Type B pancreatic cell (in vitro differentiated cells): Measurements from ENCODE around the gene TEX26. TPM values are rescaled to one million over a fixed set of nuclear protein-coding genes. Genes with fewer than 3 reads are reported as not detected.

ENCODE experiments used
- DNase-seq: peaks from one replicate; pipeline ENCODE4 v3.0.0; 2021; ENCODE audit warnings: mixed read lengths; ENCODE audit not compliant: unreplicated experiment; ENCODE audit errors: extremely low spot score
- H3K27ac Mint-ChIP-seq: 2 replicates; pipeline ENCODE4 v1.8.0; 2021; ENCODE audit warnings: mild to moderate bottlenecking, mixed read lengths
- H3K27me3 Mint-ChIP-seq: 2 replicates; pipeline ENCODE4 v1.8.0; 2021; ENCODE audit warnings: mixed read lengths
- H3K36me3 Mint-ChIP-seq: 2 replicates; pipeline ENCODE4 v1.8.0; 2021; ENCODE audit warnings: mixed read lengths
- H3K4me1 Mint-ChIP-seq: one replicate; pipeline ENCODE4 v1.8.0; 2021; ENCODE audit warnings: mixed read lengths; ENCODE audit not compliant: unreplicated experiment
- H3K4me3 Mint-ChIP-seq: 2 replicates; pipeline ENCODE4 v1.8.0; 2021; ENCODE audit warnings: mild to moderate bottlenecking, mixed read lengths
- H3K9me3 Mint-ChIP-seq: 2 replicates; pipeline ENCODE4 v1.8.0; 2021; ENCODE audit warnings: mixed read lengths
- CTCF ChIP-seq: fragments of 200-600 bp; sonication (generic); conservative IDR thresholded peaks from 2 replicates; pipeline ENCODE4 v1.5.0; 2021; ENCODE audit warnings: antibody characterized with exemption, mild to moderate bottlenecking
- total RNA-seq: library from RNA; stranded (reverse); gene quantifications from 2 replicates; pipeline ENCODE4 v1.2.1, GENCODE V29; 2021; ENCODE audit warnings: low replicate concordance

TEX26 gene
- total RNA-seq, 1 donor from 2014 or later, result not detected

- H3K36me3 Mint-ChIP-seq, result no peaks in the 10 kb centered on the region
- no peak overlapping the region for H3K27ac Mint-ChIP-seq
- peak; percentile 61 for TF ChIP-seq CTCF
These were observed 80.2 kb downstream of the TEX26 start for GRCh38 chr13:31012655-31013024.

GRCh38 chr13:31014456-31014855 lies 82.0 kb downstream of the TEX26 start:
- H3K9me3 Mint-ChIP-seq, result peaks cover 7% of the 10 kb centered on the region

More at GRCh38 chr13:31012655-31013024, 80.2 kb downstream of the TEX26 start:
- peaks cover 35% of the 10 kb centered on the region for H3K4me1 Mint-ChIP-seq
- peaks cover 1% of the 10 kb centered on the region for H3K9me3 Mint-ChIP-seq
- no peak for DNase-seq
- peaks cover 14% of the 10 kb centered on the region for H3K27me3 Mint-ChIP-seq
- H3K4me3 Mint-ChIP-seq, result no peak overlapping the region

GRCh38 chr13:31015199-31015598 lies 82.7 kb downstream of the TEX26 start:
- H3K27ac Mint-ChIP-seq, result no peak overlapping the region
- no peak overlapping the region for H3K4me3 Mint-ChIP-seq
- peaks cover 12% of the 10 kb centered on the region for H3K27me3 Mint-ChIP-seq
- H3K9me3 Mint-ChIP-seq, result peaks cover 7% of the 10 kb centered on the region
- DNase-seq, result no peak
- no peak for TF ChIP-seq CTCF
- no peaks in the 10 kb centered on the region for H3K36me3 Mint-ChIP-seq
- peaks cover 35% of the 10 kb centered on the region for H3K4me1 Mint-ChIP-seq

More at GRCh38 chr13:31014456-31014855, 82.0 kb downstream of the TEX26 start:
- no peak for TF ChIP-seq CTCF
- Mint-ChIP-seq H3K4me1 (peaks cover 32% of the 10 kb centered on the region), H3K4me3 (no peak overlapping the region), H3K36me3 (no peaks in the 10 kb centered on the region), H3K27ac (no peak overlapping the region), H3K27me3 (peaks cover 12% of the 10 kb centered on the region)
- DNase-seq, result no peak

- no peak for DNase-seq
- no peak overlapping the region for H3K27ac Mint-ChIP-seq
These were observed 84.2 kb downstream of the TEX26 start for GRCh38 chr13:31016342-31017325.

GRCh38 chr13:31018511-31018910 lies 86.1 kb downstream of the TEX26 start:
- no peak for TF ChIP-seq CTCF
- Mint-ChIP-seq H3K27ac (no peak overlapping the region), H3K4me1 (peaks cover 24% of the 10 kb centered on the region), H3K27me3 (peaks cover 7% of the 10 kb centered on the region), H3K9me3 (peaks cover 7% of the 10 kb centered on the region), H3K36me3 (no peaks in the 10 kb centered on the region), H3K4me3 (no peak overlapping the region)
- DNase-seq, result no peak

More at GRCh38 chr13:31016342-31017325, 84.2 kb downstream of the TEX26 start:
- no peak for TF ChIP-seq CTCF
- Mint-ChIP-seq H3K4me3 (no peak overlapping the region), H3K27me3 (peaks cover 10% of the 10 kb centered on the region), H3K36me3 (no peaks in the 10 kb centered on the region), H3K9me3 (peaks cover 7% of the 10 kb centered on the region), H3K4me1 (peaks cover 37% of the 10 kb centered on the region)
